ENCODE data around the gene JAG2.

JAG2 gene

DNA sequence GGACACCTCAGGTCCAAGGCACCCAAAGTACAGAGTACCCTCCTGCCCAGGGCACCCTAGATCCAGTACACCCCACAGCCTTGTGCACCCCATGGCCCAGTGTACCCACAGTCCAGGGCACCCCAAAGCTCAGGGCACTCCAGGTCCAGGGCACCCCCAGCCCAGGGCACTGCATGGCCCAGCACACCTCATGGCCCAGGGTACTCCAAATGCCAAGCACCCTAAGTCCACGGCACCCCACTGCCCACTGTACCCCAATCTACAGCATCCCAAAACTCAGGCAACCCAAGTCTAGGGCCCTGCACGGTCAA, 6.0 kb downstream of the JAG2 start:
- no peak for DNase-seq

DNA sequence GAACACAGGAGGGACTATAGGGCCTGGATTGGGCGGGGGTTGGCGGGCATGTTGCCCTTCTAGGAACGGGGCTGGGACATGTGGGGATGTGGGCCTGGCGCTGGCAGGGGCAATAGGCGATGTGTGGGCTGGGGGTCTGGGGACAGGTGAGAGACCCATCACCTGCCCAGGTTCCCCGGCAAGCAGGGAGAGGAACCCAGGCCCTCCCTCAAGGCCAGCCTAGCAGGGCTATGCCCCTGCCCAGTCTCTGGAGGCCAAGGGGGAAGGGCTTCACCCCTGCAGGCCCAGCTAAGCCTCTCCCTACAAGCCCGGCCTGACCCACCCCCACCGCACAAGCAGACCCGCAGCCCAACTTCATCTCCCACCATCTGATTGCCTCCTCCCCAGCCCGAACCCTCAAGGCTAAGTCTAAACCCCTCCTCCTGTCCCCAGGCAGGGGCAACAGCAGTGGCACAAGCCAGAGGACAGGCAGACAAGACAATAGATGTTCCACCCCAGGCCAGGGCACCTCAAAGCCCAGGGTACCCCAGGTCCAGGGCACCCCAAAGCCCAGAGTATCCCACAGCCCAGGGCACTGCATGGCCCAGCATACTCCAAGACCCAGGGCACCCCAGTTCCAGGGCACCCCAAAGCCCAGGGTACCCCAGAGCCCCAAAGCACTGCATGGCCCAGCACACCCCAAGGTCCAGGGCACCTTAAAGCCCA, 6.5 kb downstream of the JAG2 start:
- DNase-seq: no peak

DNA sequence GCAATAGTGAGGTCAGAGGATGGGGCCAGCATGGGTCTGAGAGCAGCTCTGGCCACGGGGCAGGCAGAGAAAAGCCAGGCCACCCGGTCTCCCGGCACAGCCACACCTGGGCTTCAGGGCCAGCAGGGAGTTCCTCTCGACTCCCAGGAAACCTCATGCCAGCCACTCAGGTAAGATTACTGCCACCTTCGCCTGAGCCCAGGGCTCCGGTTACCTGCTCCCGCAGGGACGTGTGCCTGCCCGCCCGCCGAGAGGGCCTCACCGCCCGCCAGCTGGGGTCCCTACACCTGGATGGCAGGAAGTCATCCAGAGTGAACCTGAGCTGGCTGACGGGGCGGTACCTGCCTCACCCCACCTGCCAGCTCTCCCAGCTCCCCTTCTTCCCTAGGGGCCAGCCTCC, 7.3 kb downstream of the JAG2 start:
- DNase-seq: no peak

DNA sequence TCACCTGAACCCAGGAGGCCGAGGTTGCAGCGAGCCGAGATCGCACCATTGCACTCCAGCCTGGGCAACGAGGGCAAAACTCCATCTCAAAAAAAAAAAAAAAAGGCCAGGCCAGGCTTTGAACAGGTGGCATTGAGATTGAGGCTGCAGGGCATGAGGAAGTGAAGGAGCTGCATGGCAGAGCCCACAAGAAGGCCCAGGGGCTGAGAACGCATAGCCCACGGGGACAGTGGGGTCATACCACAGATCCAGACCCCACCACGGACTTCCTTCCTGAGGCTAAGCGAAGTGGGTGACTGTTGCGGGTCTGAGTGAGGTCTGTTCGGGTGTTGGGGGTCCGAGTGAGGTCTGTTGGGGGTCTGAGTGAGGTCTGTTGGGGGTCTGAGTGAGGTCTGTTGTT, 7.8 kb downstream of the JAG2 start:
- no peak for DNase-seq

DNA sequence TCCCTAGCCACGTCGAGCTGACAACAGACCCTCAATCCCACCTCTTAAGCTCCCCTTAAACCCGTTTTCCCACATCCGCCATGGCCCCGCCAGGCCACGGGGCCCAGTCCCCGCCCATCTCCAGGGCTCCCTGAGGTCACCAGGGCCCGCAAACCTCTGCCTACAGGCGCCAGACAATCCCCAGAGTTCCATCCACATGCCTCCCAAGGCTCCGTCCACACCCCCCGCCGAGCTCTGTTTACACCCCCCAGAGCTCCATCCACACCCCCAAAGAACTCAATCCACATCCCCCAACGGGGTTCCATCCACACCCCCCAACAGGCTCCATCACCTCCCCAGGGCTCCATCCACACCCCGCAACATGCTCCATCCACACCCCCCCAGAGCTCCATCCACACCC, 9.2 kb downstream of the JAG2 start:
- no peak for DNase-seq

DNA sequence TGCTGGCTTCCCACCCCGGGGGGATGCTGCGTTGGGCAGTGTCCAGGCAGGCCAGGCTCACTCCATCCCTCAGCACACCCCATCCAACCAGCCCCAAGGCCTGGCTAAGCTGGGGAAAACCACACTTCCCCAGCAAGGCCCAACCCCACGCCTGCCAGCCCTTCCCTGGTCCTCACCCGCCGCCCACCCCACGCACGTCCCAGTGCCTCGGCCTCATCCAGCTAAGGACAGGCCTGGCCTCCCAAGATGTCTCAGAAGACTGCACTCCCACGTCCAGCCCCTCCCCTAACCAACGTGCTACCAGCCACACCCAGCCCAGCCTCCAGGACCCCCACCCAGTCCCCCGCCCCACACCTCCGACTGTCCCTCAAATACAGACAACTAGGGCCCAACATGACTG, 9.8 kb downstream of the JAG2 start:
- no peak for DNase-seq

DNA sequence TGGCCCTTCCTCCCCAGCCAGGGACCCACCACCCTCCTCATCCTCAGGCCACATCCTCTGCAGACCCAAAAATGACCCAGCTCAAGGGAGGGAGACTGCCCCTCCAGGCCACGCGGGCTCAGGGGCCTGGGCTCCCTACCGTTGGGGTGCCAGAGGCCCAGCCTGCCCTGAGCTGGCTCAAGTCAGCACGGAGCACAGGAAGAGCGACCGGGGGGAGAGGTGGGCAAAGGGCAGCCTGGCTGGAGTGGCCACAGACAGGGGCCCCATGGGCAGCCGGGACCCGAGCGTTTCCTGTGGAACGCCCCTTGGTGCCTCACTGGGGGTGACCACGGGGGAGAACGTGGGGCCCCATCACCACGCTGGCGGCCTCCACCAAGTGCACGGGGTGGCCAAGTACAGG, 10.7 kb downstream of the JAG2 start:
- DNase-seq: no peak

DNA sequence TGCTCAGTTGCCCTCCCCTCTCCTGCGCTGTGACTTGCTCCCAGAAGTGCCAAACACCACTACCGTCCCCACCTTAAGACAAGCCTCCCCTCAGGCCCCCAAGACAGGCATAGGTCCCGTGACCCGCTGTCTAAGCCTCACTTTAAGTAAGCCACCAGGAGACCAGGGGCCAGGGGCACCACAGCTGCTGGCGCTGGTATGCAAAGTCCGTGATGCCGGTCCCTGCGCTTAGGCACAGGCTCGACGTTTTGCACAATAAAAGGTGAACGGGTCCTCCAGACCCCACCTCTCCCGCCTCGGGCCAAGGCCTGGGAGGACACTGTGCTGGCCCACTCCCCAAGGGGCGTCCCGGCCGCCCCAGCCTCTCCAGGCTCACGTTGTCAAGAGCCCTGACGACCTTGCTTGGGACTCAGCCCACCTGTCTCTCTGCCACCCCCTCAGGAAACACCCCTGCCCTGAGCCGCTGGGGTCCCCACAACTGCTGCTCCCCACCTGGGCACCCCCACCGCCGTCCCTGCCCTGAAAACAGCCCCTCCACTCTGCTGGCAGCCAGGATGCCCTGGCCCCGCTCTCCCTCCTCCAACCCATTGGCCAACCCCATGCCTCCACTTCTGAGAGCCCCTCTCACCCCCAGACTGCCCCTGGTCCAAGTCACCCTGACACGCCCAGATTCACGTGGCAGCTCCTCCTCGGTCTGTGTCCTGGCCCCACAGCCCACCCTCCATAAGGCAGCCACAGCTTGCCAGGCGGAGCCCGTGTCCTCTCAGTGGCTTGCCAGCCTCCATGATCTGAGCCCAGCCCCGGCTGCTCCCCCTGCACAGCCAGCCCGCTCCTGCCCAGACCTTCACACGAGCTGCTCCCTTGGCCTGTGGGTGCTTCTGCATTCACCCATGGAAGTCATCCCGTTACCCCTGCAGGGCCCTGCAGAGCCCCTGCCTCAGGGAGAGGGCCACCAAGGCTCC, 11.9 kb downstream of the JAG2 start:
- no peak for DNase-seq

DNA sequence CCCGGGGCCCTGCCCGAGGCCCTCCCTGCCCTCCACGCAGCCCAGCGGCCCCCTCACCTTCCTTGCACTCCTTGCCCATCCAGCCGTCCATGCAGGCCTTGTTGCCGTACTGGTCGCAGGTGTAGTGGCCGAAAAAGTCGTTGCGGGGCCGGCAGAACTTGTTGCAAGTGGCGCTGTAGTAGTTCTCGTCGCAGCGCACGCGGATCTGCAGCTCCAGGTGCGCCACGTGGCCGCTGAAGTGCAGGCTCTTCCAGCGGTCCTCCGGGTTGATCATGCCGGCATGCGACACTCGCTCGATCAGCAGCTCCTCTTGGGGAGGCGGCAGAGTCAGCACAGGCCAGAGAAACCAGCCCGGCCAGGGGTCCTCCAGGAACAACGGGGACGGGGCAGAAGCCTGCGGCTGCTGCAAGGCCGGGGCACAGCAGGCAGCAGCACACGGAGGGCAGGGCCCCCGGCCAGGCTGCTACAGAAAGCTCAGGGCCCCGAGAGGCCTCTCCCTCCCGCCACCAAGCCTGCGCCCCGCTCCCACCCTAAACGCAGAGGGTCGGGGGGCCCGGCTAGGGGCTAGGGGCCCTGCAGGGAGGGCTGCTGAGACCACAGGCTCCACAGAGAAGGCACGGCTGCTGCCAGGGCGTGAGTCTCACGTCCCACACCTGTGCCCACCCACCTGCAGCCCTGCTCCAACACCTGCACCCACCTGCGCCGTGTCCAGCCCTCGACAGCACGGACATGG, 12.7 kb downstream of the JAG2 start:
- no peak for DNase-seq

DNA sequence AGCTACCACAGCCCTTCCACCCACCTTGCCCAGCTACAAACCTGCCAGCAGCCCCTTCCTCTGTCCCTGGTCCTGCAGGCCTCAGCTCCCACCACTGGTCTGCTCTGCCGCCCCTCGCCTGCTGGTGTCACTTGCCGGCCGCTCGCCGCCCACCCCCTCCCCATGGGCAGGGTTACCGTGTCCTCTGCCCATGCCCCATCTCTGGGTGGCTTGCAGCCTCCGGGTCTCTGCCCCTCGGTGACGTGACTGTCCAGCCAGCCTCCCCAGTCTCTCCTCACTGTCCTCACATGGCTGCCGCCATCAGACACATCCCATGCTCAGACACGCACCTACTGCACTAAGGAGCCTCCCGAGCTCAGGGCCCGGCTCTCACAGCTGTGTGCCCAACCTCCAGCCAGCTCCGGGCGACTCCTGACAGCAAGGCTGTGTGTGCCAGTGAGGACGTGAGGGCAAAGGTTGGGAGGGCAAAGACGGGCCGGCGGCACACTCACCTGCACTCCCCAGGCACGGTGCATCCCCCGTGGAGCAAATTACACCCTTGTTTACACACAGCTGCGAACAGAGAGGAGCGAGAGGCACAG, 13.4 kb downstream of the JAG2 start:
- DNase-seq: no peak

DNA sequence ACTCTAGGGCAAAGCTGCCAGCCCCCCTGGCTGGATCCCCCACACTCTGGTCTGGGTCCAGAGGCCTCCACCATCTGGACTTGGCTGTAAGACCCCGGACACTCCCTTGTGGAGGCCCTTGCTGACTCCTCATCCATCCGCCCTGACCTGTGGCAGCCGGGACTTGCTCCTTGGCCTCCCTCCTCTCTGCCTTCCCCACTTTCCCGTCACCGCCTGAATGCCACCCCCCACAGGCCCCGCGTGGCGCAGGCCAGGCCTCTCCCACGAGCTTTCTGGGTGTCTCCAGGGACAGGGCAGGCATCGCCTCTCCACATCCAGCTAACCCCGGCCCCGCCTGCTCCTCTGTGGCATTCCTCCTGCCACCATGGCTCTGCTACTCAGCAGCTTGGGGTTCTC, 14.1 kb downstream of the JAG2 start:
- DNase-seq: no peak

DNA sequence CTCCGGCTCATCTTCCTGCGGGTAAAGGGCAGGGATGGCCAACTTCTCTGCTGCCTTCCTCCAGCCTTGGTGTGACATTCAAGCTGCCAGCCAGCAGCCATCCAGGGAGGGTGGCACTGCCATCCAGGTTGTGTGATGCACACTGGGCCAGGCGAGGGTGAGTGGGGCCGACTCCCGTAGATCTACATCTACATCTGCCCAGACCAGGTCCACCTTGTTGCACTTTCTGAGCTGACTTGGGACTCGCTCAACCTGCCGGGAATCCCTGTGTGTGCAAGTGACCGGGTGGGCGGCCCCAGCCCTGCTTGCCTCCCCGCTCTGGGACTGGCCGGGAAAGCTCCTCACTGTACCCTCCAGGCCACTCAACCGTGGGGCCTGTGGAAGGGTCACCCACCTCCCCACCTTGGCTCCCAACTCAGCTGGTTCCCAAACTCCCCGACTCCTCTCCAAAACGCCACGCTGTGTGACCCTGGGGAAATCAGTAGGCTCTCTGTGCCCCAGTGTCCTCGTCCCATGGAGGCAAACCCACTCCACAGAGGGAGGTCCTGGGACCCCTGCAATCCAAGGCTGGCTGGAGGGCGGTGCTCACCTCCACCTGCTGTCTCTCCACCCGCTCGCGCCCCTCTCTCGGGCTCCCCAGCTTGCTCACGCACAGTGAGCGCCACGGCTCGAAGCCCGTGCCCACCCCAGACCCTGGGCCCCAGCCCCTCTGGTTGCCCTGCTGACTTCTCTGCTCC, 14.7 kb downstream of the JAG2 start:
- DNase-seq: no peak

DNA sequence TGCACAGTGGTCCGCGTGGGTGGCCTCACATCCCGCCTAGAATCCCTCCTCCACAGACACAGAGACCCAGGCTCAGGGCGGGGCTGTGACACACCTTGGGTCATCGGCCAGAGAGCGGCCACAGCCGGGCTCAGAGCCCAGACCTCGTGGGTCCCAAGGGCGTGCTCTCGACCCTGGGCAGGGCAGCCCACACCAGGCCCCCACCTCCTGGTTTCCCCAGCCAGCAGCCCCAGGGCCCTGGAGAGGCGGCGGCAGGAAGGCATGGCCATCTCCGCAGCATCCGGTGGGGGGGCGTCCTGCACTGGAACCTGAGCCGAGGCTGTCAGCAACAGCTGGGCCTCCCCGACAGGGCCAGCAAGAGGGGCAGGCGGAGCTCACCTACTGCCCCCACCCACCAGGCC, 15.2 kb downstream of the JAG2 start:
- no peak for DNase-seq

DNA sequence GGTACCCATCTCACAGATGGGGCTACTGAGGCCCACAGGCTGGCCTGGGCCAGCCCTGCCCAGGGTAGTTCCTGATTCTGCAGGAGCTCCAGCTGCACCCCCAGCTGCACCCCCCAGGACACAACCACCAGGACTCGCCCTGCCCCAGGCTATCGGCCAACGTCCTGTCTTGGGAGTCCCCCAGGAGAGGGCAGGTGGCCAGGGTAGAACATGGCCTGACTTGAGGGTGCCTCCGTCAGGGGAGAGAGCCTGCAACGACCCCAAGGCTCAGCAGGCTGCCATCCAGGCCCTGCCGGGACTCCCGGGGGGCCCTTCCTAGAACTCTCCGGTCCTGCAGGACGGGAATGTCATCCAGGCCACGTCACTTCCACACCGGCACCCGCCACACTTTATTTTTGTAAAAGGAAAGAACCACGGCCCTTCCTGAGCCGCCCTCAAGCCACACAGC, 15.8 kb downstream of the JAG2 start:
- no peak for DNase-seq

DNA sequence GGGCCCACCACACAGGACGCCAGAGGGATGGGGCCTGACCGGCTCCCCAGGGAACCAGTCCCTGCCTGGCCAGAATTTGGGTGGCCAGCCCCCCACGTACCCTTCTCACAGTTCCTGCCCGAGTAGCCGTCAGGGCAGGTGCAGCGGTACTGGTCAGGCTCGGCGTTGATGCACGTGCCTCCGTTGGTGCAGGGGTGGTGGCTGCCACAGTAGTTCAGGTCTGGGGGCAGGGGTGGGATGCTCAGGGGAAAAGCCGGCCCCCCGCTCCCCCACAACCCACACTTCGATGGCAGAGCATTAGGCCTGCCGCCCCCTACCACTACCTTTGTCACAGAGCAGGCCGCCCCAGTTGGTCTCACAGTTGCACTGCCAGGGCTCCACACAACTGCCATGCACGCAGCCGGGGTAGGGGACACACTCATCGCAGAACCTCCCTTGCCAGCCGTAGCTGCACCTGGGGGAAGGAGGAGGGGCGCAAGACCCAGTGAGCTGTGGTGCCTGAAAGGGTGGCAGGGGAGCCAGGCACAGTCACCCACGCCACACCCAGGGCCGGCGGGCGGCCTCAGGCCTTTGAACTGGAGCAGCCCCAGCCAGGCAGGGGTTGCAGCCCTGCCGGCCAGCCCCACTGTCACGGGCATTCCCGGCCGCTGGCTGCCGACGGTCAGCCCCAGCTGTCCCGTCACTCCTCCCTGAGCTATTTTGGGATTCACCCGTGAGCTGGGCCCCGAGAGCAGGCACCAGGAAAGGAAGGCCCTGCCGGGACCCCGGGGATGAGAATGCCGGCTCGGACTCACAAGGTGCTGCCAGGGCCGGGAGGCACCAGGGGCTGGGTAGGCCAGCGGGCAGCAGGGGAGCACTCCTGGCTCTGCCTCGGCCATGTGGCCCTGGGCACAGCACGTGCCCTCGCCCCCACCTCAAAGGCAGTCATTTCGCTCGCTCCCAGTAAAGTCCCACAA, 16.5 kb downstream of the JAG2 start:
- no peak for DNase-seq

DNA sequence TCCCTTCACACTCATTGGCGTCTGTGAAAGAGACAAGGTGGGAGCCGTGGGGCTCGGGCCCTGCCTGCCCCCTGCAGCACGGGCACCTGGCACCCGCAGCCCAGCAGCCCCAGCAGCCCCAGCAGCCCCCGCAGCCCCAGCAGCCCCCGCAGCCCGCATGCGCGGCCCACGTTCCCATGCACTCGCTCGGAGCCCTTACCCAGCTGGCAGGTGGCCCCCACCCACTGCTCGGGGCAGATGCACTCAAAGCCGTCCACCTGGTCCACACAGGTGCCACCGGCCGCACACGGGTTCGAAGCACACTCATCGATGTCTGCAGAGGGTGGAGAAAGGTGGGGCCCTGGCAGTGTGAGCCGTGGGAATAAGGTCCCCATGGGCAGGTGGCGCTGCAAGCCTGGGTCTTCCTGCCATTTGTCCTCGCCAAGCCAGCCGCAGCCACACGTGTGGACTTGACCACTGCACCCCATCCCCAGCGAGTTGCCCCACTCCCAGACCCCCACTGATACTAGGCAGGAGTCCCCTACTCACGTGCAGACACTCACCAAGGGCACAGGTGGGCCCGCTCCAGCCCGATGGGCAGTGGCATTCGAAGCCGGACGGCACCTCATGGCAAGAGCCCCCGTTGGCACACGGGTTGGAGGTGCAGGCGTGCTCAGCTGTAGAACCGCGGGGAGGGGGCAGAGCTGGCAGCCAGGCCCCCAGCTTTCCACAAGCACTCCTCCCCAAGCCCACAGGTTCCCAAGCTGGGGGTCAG, 17.3 kb downstream of the JAG2 start:
- no peak for DNase-seq

DNA sequence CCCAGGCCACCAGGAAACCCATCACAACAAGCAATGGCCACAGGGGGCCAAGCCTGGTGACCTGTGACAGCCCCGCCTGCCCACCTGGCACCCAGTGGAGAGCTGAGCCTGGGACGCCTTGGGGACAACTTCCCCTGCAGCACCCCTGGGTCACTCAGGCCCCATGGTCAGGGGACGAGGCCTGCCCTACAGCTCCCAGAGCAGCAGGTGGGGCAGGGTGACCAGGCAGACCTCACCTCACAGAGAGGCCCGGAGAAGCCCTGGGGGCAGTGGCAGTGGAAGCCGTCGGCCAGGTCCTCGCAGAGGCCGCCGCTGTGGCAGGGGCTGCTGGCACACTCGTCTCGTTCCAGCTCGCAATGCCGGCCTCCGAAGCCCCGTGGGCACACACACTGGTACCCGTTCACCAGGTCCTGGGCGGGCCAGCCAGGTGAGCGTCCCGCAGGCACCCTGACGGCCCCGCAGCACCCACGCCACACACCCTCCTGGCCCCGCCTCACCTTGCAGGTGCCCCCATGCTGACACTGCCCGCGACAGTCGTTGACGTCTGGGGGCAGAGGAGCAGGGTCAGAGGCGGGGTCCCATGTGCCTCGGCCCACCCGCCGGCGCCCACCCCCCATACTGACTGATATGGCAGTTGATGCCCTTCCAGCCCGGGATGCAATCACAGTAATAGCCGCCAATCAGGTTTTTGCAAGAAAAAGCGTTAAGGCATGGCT, 18.1 kb downstream of the JAG2 start:
- DNase-seq: no peak

DNA sequence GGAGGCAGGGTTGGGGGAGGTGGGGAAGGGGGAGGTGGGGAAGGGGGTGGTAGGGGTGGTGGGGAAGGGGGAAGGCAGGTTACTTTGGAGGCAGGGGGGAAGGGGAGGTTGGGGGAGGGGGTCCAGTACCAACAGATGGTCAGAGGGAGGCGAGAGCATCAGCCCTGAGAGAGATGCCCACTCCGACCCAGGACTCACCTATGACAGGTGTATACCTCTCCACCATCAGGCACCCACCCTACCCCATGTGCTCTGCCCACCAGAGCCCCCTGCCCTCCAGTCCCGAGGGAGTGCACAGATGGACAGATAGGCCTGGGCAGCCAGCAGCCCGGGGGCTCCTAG, 18.6 kb downstream of the JAG2 start:
- DNase-seq: no peak

DNA sequence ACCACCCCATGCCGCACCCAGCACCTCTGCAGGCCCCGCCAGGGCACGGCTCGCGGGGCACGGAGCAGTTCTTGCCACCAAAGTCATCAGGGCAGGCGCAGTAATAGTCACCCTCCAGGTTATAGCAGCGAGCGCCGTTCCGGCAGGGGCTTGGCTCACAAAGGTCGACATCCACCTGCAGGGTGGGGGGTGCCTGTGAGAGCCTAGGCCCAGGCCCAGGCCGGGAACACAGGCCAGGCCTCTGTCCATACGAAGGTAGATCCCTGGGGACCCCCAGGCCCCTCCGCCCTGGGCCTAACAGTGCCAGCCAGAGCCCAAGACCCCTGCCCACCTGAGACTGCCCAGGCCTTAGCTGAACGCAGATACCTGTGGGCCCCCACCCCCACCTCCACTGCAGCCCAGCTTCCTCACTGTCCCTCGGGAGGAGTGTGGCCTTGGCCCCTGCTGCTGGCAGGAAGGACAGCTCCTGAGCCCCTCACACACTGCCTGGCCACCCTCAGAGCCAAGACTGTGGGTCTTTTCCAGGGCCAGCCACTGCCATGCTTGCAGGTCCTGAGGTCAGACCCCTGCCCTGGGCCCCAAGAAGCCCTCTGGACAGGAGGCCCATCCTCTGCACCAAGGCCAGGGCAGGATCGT, 19.3 kb downstream of the JAG2 start:
- DNase-seq: no peak
